Keratinocyte (primary cell): ENCODE results near the gene ZGRF1. TPM values are rescaled to one million over a fixed set of nuclear protein-coding genes. Genes with fewer than 3 reads are reported as not detected.

Experiments
- DNase-seq: peaks from one replicate; pipeline ENCODE4 v3.0.0-alpha.2; 2011; ENCODE audit warnings: low read depth, missing footprints, low spot score
- FAIRE-seq: peaks from 2 replicates; lab custom pipeline; 2011; peaks lifted over from hg19 to GRCh38; lab: Jason Lieb, UNC
- H2AFZ ChIP-seq: 2 replicates; pipeline ENCODE4 v1.6.0; 2012; ENCODE audit warnings: low read length, control low read depth, inconsistent platforms; ENCODE audit not compliant: control insufficient read depth
- H3K27ac ChIP-seq: 2 replicates; pipeline ENCODE4 v1.5.1; 2011; ENCODE audit warnings: low read length; ENCODE audit not compliant: control insufficient read depth, insufficient read depth
- H3K27me3 ChIP-seq: 3 replicates; pipeline ENCODE4 v1.6.0; 2011; ENCODE audit warnings: low read length; ENCODE audit not compliant: control insufficient read depth, insufficient read depth; ENCODE audit errors: extremely low read depth
- H3K36me3 ChIP-seq, 2 experiments: 2 replicates in 1 of 2; 3 replicates in 1 of 2; pipeline ENCODE4 v1.5.1; 2011; ENCODE audit warnings: low read length in 2 of 2, mild to moderate bottlenecking in 1 of 2; ENCODE audit not compliant: control insufficient read depth in 2 of 2, insufficient read depth in 2 of 2; ENCODE audit errors: extremely low read depth in 1 of 2
- H3K4me1 ChIP-seq: 3 replicates; pipeline ENCODE4 v1.5.1; 2011; ENCODE audit warnings: low read length; ENCODE audit not compliant: control insufficient read depth, insufficient read depth; ENCODE audit errors: extremely low read depth
- H3K4me2 ChIP-seq: 3 replicates; pipeline ENCODE4 v1.6.0; 2011; ENCODE audit warnings: low read depth, low read length; ENCODE audit not compliant: control insufficient read depth, insufficient read depth; ENCODE audit errors: extremely low read depth
- H3K4me3 ChIP-seq, 3 experiments: fragments of 200-600 bp in 1 of 3; sonication (generic) in 1 of 3; 2 replicates in 2 of 3; 3 replicates in 1 of 3; pipeline ENCODE4 v1.5.1; 2011 to 2016; ENCODE audit warnings: low read length in 3 of 3, mild to moderate bottlenecking in 3 of 3, control low read depth in 2 of 3, inconsistent platforms in 1 of 3, low read depth in 1 of 3, mixed read lengths in 1 of 3, mixed run types in 1 of 3, moderate library complexity in 1 of 3; ENCODE audit not compliant: control insufficient read depth in 2 of 3, insufficient read depth in 2 of 3; ENCODE audit errors: extremely low read depth in 1 of 3
- H3K79me2 ChIP-seq: 2 replicates; pipeline ENCODE4 v1.6.0; 2012; ENCODE audit warnings: low read length; ENCODE audit not compliant: control insufficient read depth, insufficient read depth
- H3K9ac ChIP-seq: 3 replicates; pipeline ENCODE4 v1.6.0; 2011; ENCODE audit warnings: low read length; ENCODE audit not compliant: control insufficient read depth, insufficient read depth; ENCODE audit errors: extremely low read depth
- H3K9me1 ChIP-seq: 3 replicates; pipeline ENCODE4 v1.6.0; 2011; ENCODE audit warnings: low read length; ENCODE audit not compliant: control insufficient read depth, insufficient read depth; ENCODE audit errors: extremely low read depth
- H3K9me3 ChIP-seq: 2 replicates; pipeline ENCODE4 v1.5.1; 2012; ENCODE audit warnings: low read depth, low read length; ENCODE audit not compliant: control insufficient read depth
- H4K20me1 ChIP-seq: 3 replicates; pipeline ENCODE4 v1.6.0; 2011; ENCODE audit warnings: low read length; ENCODE audit not compliant: control insufficient read depth, insufficient read depth; ENCODE audit errors: extremely low read depth
- CTCF ChIP-seq, 3 experiments: IDR thresholded peaks in 1 of 3; conservative IDR thresholded peaks in 1 of 3; optimal IDR thresholded peaks in 1 of 3; 2 replicates in 2 of 3; 3 replicates in 1 of 3; pipeline versions ENCODE3 to v1.5.1; 2011; ENCODE audit warnings: low read length in 3 of 3, mild to moderate bottlenecking in 3 of 3, moderate library complexity in 2 of 3, control low read depth in 1 of 3, inconsistent platforms in 1 of 3; ENCODE audit not compliant: insufficient read depth in 2 of 3; ENCODE audit errors: extremely low read depth in 1 of 3
- EZH2 ChIP-seq: IDR thresholded peaks from one replicate; pipeline ENCODE4 v1.6.1; 2012; ENCODE audit warnings: inconsistent platforms, mild to moderate bottlenecking, low read length, moderate library complexity
- dilution Hi-C: fragments of 300-500 bp; cut with MboI; formaldehyde crosslinking; loops from one replicate; pipeline ENCODE4 v1.7.0; 2020; ENCODE audit warnings: low sequenced_read_pairs; ENCODE audit not compliant: extremely low pct_ligation_motif_present
- polyA plus RNA-seq, 5 experiments: library from polyadenylated mRNA; depleted of rRNA in 3 of 5; stranded (reverse) in 3 of 5; stranded (forward) in 1 of 5; unstranded in 1 of 5; fragments of >200 nt; gene quantifications; 1 replicate in 1 of 5; 2 replicates in 3 of 5; 3 replicates in 1 of 5; pipeline versions ENCODE4 v1.2.1 to v1.2.3, GENCODE V29; 2011 to 2012; ENCODE audit warnings: missing spikeins in 2 of 5, low read depth in 1 of 5, low replicate concordance in 1 of 5

The ZGRF1 gene
- polyA plus RNA-seq, 1 donor (not counting 4 experiments of a cell fraction or from before 2014, with no cell fraction given) = 3.6 TPM

- Histone ChIP-seq H3K9me1 (no peaks in the 10 kb centered on the region), H3K4me2 (no peak overlapping the region), H3K27me3 (no peaks in the 10 kb centered on the region), H3K27ac (no peak overlapping the region), H4K20me1 (no peaks in the 10 kb centered on the region), H3K4me3 (no peak overlapping the region), H3K4me1 (no peaks in the 10 kb centered on the region), H3K9ac (no peak overlapping the region), H3K79me2 (no peaks in the 10 kb centered on the region), H3K36me3 (no peaks in the 10 kb centered on the region), H2AFZ (no peak overlapping the region), H3K9me3 (no peaks in the 10 kb centered on the region)
- TF ChIP-seq CTCF (optimal IDR thresholded peaks at IDR 0.05 in 1 of 3, IDR thresholded peaks at IDR 0.05 in 1 of 3, conservative IDR thresholded peaks at IDR 0.05 in 1 of 3; ENCODE audit: extremely low read depth in 1 of 3, insufficient read depth in 2 of 3, low read length in 3 of 3) = no peak
- TF ChIP-seq EZH2 = no peak
- FAIRE-seq (no peak), DNase-seq (no peak)
- dilution Hi-C loops = no loop called here
These were observed 86.0 kb downstream of the ZGRF1 start for GRCh38 chr4:112550728-112551127.

GRCh38 chr4:112546476-112546875 lies 90.2 kb downstream of the ZGRF1 start:
- Histone ChIP-seq H3K27me3 (no peaks in the 10 kb centered on the region), H3K9me3 (no peaks in the 10 kb centered on the region), H3K36me3 (no peaks in the 10 kb centered on the region), H3K4me3 (no peak overlapping the region), H3K4me1 (no peaks in the 10 kb centered on the region), H4K20me1 (no peaks in the 10 kb centered on the region), H3K79me2 (no peaks in the 10 kb centered on the region), H3K9me1 (no peaks in the 10 kb centered on the region), H3K4me2 (no peak overlapping the region), H2AFZ (no peak overlapping the region), H3K9ac (no peak overlapping the region), H3K27ac (no peak overlapping the region)
- FAIRE-seq = no peak
- TF ChIP-seq CTCF (optimal IDR thresholded peaks at IDR 0.05 in 1 of 3, IDR thresholded peaks at IDR 0.05 in 1 of 3, conservative IDR thresholded peaks at IDR 0.05 in 1 of 3; ENCODE audit: extremely low read depth in 1 of 3, insufficient read depth in 2 of 3, low read length in 3 of 3) (no peak), EZH2 (no peak)
- dilution Hi-C loops = no loop called here
- no peak for DNase-seq
